Bronchial epithelial cell (primary cell): ENCODE results near the gene OPA1. TPM values are rescaled to one million over a fixed set of nuclear protein-coding genes. Genes with fewer than 3 reads are reported as not detected.

Experiments
- DNase-seq: peaks from one replicate; pipeline ENCODE4 v3.0.0-alpha.2; 2010; ENCODE audit warnings: low read depth
- FAIRE-seq: peaks from 2 replicates; lab custom pipeline; 2011; peaks lifted over from hg19 to GRCh38; lab: Jason Lieb, UNC
- H3K27me3 ChIP-seq: 2 replicates; pipeline ENCODE4 v1.5.1; 2011; ENCODE audit warnings: low read length; ENCODE audit not compliant: control insufficient read depth, insufficient read depth
- H3K36me3 ChIP-seq: 2 replicates; pipeline ENCODE4 v1.5.1; 2011; ENCODE audit warnings: low read length; ENCODE audit not compliant: control insufficient read depth, insufficient read depth
- H3K4me3 ChIP-seq: 2 replicates; pipeline ENCODE4 v1.5.1; 2011; ENCODE audit warnings: mild to moderate bottlenecking, low read depth, low read length, control low read depth
- CTCF ChIP-seq: IDR thresholded peaks from 2 replicates; pipeline ENCODE4 v1.5.1; 2011; ENCODE audit warnings: mild to moderate bottlenecking, moderate library complexity, low read length, control low read depth, inconsistent platforms; ENCODE audit not compliant: insufficient read depth, severe bottlenecking
- total RNA-seq: library from RNA; depleted of rRNA; stranded (reverse); fragments of >200 nt; gene quantifications from 2 replicates; pipeline ENCODE4 v1.2.1, GENCODE V29; 2014

The OPA1 gene
- total RNA-seq, 1 donor from 2014 or later = 79.8 TPM

- no peaks in the 10 kb centered on the region for H3K27me3 ChIP-seq
- no peak for TF ChIP-seq CTCF
- DNase-seq (peak; percentile 39), FAIRE-seq (no peak)
- no peaks in the 10 kb centered on the region for H3K36me3 ChIP-seq
- no peak overlapping the region for H3K4me3 ChIP-seq
Observed at GRCh38 chr3:193574488-193575070, 18.4 kb upstream of the OPA1 start.

GRCh38 chr3:193585530-193585929 lies 7.5 kb upstream of the OPA1 start:
- FAIRE-seq = peak; percentile 84

GRCh38 chr3:193586526-193586925 lies 6.5 kb upstream of the OPA1 start:
- FAIRE-seq (no peak), DNase-seq (no peak)
- Histone ChIP-seq H3K4me3 (no peak overlapping the region), H3K36me3 (no peaks in the 10 kb centered on the region), H3K27me3 (no peaks in the 10 kb centered on the region)
- TF ChIP-seq CTCF = no peak

More at GRCh38 chr3:193585530-193585929, 7.5 kb upstream of the OPA1 start:
- Histone ChIP-seq H3K4me3 (peak overlapping the region; percentile 15), H3K27me3 (no peaks in the 10 kb centered on the region), H3K36me3 (no peaks in the 10 kb centered on the region)
- peak; percentile 95 for DNase-seq
- no peak for TF ChIP-seq CTCF

GRCh38 chr3:193589129-193589528 lies 3.9 kb upstream of the OPA1 start:
- Histone ChIP-seq H3K27me3 (no peaks in the 10 kb centered on the region), H3K36me3 (no peaks in the 10 kb centered on the region), H3K4me3 (no peak overlapping the region)
- FAIRE-seq (no peak), DNase-seq (peak; percentile 52)
- TF ChIP-seq CTCF = no peak

GRCh38 chr3:193589616-193590015 lies 3.4 kb upstream of the OPA1 start:
- Histone ChIP-seq H3K4me3 (no peak overlapping the region), H3K36me3 (no peaks in the 10 kb centered on the region), H3K27me3 (no peaks in the 10 kb centered on the region)
- no peak for TF ChIP-seq CTCF
- peak; percentile 63 for DNase-seq
- FAIRE-seq = no peak
